HG02884 (cell line): Measurements from ENCODE around the gene NUSAP1.
"Not testable (repeated sequence)": the region's sequence is repeated elsewhere in the genome, so short reads cannot be mapped to it uniquely, and the experiment has no call there.

Experiments used
- ATAC-seq: cut with Tn5 transposase; IDR thresholded peaks from one replicate; pipeline ENCODE4 v1.9.1; 2021; ENCODE audit warnings: mild to moderate bottlenecking, moderate library complexity; ENCODE audit not compliant: unreplicated experiment

The NUSAP1 gene

DNA sequence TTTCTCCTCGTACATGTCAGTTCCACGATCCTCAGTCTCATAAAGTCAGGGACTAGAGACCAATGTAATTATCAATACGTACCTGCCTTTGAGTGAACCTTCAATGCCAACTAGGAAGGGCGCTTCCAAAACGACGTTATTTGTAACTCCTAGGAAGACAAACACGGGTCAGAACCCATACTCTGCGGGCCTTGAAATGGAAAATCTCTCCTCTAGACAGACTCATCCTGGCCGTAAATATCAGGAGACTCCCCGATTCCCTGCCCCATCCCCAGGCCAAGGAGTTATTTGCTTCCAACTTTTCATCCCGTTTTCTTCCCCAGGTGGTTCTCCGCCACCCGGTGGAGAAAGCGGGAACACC, 868 bp upstream of the NUSAP1 start:
- ATAC-seq: no peak

DNA sequence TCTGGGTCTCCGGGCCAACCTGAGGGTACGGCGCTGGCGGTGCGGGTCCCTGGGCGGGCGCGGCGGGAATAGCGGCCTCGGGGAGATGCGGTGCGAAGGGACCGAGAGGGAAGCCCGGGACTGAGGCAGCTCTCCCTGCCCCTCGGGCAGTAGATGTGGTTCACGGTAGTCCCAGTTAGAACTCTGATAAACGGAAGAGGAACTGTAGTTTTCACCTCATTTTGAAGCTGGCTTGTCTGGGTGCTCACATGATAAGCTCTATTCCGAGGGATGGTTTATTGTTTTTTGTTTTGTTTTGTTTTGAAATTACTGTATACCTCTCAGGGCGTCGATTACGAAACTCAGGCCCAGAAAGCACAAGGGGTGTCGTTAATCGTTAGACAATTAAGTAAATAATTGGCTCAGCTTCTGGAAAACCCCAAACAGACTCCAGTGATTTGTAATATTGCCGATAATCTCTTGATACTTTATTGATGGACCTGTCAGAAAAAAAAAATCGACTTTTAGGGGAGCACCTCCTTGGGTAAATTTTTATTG, 413 bp downstream of the NUSAP1 start:
- ATAC-seq: peak; percentile 9

DNA sequence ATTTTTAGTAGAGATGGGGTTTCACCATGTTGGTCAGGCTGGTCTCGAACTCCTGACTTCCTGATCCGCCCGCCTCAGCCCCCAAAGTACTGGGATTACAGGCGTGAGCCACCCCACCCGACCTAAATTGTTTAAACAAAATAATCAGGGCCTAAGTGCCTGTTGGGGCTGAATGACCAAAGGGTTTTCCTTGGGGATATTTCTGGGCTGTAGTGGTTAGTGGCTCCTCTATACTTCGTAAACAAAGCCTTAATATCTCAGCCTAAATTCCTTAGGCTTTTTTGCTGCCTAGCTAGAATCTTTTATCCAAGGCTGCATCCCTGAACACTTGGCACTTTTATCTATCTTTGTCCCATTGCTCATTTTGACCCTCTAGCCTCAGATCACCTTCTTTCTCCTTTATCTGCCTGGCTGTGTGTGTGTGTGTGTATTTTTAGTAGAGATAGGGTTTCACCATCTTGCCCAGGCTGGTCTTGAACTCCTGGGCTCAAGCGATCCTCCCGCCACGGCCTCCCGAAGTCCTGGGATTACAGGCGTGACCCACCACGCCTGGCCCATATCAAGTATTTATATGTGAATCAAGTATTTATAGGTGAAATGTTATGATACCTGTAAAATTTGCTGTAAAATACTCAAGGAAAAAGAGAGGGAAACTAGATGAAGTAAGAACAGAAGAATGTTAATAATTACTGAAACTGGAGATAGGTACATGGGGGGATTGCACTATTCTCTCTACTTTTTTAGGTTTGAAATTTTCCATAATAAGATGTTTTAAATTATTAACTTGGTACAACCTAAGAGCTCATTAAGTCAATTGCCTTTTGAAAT, 1.8 kb downstream of the NUSAP1 start:
- no peak for ATAC-seq

DNA sequence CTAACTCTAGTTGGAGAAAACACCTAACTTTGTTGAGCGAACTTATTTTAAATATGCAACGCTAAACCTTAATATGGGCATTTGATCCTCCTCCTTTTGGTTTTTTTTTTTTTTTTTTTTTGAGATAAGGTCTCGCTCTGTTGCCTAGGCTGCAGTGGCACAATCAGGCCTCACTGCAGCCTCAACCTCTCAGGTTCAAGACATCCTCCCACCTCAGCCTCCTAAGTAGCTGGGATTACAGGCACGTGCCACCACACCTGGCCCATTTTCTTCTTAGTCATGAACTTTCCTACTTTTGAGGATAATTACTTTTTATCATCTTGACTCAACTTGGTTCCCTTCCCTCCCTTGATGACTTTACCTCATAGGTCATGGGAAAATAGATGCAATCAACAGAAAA, 3.9 kb downstream of the NUSAP1 start:
- ATAC-seq: no peak

DNA sequence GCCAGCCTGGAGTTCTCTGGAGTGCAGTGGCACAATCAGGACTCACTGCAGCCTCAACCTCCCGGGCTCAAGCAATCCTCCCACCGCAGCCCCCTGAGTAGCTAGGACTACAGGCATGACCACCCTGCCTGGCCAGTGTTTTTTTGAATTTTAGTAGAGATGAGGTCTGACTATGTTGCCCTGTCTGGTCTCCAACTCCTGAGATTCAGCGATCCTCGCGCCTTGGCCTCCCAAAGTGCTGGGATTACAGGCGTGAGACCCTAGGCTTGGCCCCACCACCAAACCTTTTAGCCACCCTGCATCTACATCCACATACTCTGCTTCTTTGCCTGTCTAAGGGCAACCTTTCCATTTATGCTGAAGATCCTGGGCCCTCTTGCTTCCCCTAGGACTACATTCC, 4.4 kb downstream of the NUSAP1 start:
- ATAC-seq: no peak

DNA sequence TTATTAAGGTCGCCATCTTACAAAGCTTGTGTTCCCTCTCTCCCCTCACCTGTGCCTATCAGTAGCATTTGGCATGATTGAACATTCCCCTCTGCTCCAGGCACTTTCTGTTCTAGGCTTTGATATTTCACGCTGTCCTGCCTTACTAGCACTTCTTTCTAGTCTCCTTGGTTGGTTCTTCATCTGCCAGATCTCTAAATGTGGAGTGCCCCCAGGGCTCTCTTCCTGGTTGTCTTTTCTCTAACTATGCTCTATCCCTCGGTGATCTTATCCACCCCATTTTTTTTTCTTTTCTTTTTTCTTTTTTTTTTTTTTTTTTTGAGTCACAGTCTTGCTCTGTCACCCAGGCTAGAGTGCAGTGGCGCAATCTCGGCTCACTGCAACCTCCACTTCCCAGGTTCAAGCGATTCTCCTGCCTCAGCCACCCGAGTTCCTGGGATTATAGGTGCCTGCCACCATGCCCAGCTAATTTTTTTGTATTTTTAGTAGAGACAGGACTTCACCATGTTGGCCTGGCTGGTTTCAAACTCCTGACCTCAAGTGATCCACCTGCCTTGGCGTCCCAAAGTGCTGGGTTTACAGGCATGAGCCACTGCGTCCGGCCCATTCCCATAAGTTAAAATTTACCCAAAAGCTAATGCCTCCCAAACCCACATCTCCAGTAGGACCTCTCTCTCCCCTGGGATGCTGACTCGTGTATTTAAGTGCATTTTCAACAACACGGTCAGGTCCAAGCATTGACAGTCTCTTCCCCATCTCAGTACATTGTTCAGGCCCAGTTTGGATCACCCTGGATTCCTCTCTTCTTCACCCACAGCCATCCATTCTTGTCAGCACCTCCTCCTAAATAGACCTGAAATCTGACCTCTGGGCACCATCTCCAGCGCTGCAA, 5.2 kb downstream of the NUSAP1 start:
- ATAC-seq: no peak

DNA sequence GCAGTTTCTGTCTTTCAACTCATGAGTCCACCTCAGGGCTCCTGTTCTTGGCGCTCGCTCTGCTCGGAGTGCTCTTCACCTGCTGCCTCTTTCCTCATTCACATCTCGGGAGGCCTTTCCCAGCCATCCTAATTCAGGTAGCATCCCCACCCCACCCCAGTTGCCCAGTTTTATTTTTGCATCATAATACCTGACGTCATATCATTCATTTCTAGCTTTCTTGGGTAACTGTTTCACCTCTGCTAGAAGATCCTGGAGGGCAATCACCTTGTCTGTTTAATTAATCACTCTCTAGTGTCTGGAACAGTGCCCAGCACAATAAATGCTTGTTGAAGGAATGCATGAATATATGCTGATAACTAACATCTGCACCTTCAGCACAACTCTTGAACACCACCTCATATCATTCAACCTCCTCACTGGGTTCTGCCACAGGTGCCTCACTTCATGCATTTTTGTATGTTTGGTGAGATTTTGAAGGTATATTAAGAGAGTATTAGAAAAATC, 7.6 kb downstream of the NUSAP1 start:
- ATAC-seq: no peak

DNA sequence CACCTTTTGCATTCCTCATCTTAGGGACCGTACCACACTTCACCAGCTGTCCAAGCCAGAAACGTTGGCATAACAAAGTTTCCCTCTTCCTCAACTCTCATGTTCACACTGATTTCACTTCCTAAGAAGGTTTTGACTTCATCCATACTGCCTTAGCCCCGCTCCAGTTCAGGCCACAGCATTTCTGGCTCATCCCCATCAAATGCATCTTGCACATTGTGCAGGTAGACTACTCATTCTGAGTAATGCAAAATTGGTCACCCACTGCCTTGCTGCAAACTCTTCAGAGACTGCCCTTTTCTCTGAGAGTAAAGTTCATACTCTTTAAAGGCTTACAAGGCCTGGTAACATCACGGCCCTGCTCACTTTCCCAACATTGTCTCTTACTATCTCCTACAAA, 8.8 kb downstream of the NUSAP1 start:
- no peak for ATAC-seq

DNA sequence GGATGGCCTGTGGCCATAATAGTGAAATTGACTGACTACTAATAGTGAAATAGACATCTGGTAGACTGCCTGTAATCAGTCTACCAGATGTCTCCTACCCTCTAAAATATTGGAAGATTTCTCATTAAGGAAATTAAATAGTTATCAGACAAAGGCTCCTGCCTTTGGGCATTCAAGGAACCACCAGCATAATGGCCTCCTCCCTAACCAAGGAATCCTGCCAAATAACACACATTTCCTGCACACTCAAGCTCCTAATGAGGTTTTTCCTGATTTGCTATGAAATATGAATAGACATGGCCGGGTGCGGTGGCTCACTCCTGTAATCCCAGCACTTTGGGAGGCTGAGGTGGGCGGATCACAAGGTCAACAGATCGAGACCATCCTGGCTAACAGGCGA, 14.6 kb downstream of the NUSAP1 start:
- no peak for ATAC-seq

DNA sequence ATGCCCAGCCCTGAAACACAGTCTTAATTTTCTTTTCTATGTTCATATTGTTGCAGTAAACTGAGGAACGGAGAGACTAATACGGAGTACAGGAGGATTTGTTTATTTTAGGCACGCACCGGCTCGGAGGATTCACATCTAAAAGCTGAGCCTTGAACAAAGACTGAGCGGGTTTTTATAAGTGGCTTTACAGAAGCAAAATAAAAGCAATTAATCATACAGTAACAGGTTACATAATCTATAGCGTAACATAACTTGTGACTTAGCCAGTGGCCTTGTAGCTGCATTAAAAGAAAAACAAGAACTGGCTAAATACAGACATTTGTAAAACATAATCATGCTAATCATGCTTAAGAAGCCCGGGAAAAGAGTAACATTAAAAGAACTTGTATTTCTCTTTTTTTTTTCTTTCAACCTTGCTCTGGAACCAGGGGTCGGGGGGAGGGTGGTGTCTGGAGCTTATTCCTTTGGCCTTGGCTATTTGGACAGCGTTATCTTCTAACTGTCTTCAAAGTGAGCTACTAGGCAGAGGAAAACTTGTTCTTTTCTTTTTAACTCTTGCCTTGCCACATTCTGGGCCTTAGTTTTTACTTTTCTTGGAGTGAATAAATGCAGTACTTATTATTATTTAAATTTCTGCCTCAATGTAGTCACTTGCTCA, 17.5 kb downstream of the NUSAP1 start:
- no peak for ATAC-seq

DNA sequence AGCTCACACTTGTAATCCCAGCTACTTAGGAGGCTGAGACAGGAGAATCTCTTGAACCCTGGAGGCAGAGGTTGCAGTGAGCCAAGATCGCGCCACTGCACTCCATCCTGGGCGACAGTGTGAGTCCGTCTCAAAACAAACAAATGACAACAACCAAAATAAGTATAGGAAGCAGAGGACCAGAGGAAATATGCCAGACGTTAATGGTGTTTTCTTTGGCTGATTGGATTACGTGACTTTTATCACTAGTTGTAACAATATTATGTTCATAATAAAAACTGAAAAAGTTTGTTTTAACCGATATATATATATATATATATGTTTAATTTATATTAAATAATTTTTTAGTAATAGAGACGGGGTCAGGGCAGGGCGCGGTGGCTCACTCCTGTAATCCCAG, 21.7 kb downstream of the NUSAP1 start:
- no peak for ATAC-seq

DNA sequence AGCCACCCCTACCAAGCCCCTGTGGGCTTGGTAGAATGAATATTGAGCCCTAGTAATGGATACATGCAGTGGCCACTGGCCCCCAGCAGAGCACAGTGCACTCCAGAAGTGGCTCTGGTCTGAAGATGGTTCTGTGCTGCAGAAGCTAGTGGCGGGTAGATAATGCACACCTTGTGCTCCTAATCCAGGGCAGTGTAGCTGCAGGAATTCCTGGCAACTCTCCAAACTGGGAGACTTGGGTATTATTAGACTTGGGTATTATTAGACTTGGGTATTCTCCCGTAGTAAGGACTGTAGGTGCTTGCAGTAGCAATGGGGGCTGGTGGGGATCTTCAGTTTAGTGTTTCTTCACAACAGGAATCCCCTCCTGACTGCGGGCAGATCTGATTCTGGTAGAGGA, 34.7 kb downstream of the NUSAP1 start:
- ATAC-seq: no peak

DNA sequence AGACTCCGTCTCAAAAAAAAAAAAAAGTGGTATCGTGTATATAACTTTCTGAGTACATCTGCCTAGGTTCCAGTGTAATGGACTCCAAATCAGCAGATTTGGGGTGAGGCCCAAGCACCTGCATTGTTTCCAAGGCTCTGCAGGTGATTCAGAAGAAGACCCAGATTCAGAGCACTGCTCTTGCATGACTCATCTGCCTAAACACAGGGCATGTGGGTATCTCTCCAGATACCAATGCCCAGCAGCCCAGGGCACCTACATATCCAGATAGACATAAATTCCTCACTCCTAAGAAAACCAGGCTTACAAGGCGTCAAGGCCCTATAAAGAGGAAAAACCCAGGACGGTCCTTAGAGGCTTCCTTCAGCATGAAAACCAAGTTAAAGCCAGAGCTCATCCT, 45.3 kb downstream of the NUSAP1 start:
- no peak for ATAC-seq

DNA sequence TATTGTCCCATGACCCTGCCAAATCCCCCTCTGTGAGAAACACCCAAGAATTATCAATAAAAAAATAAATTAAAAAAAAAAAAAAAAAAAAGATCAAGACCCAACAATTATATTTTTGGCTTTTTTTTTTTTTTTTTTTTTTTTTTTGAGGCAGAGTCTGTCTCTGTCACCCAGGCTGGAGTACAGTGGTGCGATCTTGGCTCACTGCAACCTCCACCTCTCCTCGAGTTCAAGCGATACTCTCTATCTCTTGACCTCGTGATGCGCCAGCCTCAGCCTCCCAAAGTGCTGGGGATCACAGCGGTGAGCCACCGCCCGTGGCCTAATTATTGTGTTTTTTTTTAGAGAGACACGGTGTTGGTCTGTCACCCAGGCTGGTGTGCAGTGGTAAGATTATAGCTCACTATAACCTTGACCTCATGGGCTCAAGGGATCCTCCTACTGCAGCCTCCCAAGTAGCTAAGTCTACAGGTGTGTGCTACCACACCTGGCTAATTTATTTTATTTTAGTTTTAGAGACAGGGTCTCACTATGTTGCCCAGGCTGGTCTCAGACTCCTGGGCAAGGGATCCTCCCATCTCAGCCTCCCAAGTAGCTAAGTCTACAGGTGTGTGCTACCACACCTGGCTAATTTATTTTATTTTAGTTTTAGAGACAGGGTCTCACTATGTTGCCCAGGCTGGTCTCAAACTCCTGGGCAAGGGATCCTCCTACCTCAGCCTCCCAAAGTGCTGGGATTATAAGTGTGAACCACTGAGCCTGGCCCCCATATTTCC, 51.5 kb downstream of the NUSAP1 start:
- not testable (repeated sequence) for ATAC-seq

DNA sequence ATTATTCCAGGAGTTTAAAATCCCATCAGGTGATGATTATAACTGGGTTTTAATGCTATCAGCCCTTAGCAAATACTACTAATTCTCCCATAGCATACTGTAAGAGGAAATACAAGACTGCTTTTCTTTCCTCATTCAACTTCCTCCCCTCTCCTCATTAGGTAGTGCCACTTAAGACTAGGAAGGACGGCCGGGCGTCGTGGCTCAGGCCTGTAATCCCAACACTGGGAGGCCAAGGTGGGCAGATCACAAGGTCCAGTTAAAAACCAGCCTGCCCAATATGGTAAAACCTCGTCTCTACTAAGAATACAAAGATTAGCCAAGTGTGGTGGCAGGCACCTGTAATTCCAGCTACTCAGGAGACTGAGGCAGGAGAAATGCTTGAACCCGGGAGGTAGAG, 55.0 kb downstream of the NUSAP1 start:
- no peak for ATAC-seq

DNA sequence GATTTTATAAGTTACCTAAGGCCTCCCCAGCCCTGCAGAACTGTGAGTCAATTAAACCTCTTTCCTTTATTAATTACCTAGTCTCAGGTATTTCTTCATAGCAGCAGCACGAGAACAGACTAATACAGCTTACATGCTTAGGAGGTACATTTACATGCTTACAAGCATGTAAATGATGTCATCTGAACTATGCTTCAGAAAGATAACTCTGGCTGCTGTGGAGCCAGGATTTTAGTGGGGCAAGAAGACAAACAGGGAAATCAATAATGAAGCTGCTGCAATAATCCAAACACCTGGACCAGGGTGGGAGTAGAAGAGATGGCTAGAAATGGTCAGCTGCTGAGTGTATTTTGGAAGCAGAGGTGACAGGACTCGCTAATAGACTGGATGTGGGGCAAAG, 60.0 kb downstream of the NUSAP1 start:
- no peak for ATAC-seq

DNA sequence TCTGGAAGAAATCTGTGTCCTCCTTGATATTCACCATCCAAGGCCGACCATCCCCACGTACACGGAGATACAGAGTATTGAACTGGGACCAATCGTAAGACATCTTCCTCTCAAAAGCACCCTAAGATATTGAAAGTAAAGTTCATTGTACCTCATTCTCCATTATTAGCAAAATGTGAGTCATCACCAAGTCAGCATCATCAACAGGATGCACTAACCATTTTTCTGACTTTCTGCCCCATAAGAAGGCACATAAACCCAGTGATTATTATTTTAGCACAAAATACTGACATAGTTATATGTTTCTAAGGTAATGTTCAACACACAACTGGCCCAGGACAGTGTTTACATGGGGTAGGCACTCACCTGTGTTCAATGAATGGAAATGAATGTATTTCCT, 62.2 kb downstream of the NUSAP1 start:
- ATAC-seq: no peak

DNA sequence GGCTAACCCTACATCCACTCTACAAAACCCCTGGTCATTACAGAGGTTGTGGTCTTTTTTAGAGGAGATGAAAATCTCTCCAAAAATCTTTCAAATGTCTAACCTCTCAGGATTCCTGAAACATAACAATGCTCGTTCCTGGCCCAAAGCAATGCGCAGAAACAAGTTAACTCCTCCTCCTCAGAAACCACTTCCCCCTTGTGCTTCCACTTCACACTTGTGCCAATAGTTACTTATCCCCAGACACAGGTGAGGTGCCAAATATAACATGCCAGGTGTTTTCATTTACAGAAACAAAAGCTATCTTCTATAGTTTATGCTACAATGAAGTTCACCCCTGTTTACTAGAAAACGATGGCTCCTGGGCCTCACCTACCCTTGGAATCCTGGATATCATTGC, 63.4 kb downstream of the NUSAP1 start:
- ATAC-seq: no peak

DNA sequence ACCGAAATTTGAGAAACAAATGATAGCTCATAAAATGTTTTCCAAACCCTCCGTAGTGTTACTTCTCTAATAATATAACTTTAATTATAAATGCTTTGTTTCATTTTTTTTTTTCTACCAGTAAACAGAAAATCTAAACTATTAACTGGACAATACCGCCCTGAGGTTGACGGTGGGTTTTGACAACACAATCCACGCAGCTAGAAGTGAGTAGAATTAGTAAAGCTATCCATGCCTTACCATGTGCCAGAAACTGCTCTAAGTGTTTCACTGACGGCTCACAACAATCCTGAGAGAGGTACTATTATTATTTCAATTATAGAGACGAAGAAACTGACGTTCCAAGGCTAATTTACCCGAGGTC, 69.2 kb downstream of the NUSAP1 start:
- ATAC-seq: no peak

DNA sequence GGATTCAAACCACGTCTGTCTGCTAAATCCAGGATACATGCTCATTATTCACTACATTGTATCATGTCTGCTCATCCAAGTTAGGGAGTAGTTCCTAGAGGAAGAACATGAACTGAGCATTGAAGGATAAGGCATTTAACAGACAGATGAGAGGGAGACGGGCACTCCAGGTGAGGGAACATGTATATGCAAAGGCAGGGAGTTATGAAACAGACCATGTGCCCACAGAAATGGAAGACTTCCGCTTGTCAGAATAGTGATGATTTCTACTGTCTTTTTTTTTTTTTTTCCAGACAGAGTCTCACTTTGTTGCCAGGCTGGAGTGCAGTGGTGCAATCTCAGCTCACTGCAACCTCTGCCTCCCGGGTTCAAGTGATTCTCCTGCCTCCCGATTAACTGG, 74.7 kb downstream of the NUSAP1 start:
- ATAC-seq: no peak

DNA sequence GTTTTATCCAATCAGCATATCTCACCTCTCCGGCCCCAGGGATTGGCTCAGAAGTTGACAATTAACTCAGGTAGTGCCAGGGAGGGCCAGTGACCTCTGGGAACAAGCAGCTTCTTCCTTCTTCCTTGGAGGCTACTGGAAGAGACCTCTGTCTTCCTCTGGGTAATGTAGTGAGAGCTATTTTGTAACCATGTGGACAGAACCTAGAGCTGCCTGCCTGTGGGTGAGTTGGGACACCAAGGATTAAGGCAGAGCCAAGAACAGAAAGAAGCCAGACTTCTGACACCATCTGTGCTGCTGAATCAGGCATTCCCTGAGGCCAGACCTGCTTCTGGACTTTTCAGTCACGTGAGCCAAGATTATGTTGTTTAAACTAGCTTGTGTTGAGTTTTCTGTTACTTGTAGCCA, 75.6 kb downstream of the NUSAP1 start:
- ATAC-seq: no peak
